Hematopoietic multipotent progenitor cell treated with erythropoietin and hydrocortisone succinate and interleukin-3 and kit ligand, for 6 days (in vitro differentiated cells): ENCODE data around the gene TEX48.
A peak's percentile ranks its signal among the peaks of the same experiment; 100 is the strongest.

Source experiments
- DNase-seq: peaks from one replicate; pipeline ENCODE4 v3.0.0-alpha.2; 2015

TEX48 gene, protein sequence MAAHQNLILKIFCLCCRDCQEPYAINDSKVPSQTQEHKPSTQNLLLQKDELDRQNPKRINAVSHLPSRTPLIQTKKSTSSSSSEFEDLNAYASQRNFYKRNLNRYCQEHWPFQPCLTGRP

DNA sequence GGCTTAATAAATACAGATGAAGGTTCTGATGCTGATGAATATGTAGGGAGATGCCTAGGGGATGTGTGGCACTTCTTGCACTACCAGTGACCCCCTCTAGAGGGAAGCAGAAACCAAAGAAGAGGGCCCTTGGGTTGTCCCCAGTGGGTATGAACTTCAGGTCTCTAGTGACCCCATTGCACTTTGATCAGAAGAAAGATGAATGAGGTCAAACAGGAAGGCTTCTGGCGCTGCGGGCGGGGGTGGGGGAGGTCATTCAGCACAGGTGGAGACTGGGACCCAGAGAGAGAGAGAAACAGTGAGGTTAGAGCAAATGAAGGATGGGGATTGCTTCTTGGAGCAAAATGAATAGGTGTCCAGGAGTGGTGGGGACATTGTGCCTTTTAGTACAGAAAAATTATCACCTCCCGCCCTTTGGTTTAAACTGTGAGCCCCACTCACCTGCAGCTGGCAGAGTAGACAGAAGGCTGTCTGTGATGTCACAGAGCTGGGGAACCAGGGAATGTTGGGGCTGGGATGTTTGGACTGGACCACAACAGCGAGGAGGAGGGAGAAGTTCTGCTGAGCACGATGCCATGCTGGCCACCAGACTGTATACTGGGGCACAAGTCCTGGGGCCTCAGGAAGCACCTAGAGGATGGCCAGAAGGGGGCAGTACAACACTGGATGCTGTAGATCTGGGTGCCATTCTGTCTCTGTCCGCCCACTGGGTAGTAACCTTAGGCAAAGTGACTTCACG is at the start of gene TEX48:
TSS of gene TEX48 (minus strand) at position 599 of the 739 bp plus-strand sequence. CDS start 10,469 bp downstream, outside the sequence.
- DNase-seq: peak; percentile 91

DNA sequence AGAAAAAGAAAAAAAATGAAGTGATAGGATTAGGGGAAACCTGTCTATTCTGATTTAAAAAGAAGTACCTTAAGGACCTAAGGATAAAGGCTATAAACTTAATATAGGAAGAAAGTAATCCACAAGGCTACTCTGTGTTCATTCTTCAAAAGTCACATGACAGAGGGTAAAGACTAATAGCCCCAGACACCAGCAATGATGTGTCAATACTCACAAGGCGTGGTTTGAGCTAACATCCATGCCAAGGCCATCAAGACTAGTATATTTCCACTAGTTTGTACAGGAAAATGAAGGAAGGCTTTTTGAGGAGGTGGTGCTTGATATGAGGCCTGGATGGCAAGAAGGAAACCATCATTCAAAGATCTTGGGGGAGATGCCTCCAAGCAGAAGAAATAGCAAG is 49.7 kb upstream of the TEX48 start:
- DNase-seq: no peak

DNA sequence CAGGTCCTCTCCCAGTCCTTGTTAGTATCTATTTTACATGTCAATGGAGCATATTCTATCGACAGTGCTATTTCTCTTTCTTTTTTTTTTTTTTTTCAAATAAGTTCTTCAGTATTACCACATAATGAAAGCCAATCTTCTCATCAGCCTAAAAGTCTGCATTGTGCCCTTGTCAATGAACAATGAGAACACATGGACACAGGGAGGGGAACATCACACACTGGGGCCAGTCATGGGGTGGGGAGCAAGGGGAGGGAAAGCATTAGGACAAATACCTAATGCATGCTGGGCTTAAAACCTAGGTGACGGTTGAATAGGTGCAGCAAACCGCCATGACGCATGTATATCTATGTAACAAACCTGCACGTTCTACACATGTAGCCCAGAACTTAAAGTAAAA is 47.7 kb upstream of the TEX48 start:
- DNase-seq: no peak

DNA sequence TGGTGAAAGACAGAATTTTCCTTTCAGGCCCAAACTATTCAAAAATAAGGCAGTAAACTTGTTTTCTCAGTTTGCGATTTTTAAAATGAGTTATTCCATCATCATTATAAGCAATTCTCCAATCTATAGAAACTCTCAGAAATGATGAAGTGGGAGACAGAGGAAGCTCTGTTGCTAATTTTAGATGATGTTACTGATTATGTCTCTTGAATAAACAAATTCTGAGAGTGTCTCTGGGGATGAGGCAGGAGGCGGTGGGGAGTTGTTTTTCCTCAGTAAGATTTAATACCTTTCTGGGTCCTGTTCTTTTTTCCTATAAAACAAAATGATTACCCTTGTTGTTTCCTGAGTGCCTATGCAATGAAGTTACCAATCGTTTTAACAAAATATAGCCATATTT is 43.9 kb upstream of the TEX48 start:
- no peak for DNase-seq

DNA sequence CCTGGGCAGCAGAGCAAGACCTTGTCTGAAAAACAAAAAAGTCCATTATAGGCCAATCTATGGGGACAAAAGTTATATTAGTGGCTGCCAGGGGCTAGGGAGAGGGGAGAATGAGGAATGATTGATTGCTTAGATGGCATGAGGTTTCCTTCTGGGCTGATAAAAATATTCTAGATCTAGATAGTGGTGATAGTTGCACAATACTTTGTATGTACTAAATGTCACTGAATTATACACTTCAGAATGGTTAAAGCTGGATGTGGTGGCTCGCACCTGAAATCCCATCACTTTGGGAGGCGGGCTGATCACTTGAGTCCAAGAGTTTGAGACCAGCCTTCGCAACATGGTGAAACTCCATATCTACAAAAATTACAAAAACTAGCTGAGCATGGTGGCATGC is 42.8 kb upstream of the TEX48 start:
- no peak for DNase-seq

DNA sequence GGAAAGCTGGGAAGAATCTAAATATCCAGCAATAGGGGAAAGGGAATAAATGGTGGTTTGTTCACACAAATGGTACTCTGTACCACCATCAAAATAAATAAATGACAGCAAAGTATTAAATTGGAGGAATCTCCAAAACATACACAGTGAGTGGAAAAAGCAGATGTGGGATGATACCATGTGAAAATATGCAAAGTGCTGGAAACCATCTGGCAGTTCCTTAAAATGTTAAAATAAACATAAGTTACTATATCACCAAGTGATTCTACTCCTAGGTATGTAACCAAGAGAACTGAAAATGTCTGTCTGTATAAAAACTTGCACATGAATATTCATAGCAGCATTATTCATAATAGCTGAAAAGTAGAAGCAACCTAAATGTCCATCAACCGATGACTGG is 41.9 kb upstream of the TEX48 start:
- no peak for DNase-seq

DNA sequence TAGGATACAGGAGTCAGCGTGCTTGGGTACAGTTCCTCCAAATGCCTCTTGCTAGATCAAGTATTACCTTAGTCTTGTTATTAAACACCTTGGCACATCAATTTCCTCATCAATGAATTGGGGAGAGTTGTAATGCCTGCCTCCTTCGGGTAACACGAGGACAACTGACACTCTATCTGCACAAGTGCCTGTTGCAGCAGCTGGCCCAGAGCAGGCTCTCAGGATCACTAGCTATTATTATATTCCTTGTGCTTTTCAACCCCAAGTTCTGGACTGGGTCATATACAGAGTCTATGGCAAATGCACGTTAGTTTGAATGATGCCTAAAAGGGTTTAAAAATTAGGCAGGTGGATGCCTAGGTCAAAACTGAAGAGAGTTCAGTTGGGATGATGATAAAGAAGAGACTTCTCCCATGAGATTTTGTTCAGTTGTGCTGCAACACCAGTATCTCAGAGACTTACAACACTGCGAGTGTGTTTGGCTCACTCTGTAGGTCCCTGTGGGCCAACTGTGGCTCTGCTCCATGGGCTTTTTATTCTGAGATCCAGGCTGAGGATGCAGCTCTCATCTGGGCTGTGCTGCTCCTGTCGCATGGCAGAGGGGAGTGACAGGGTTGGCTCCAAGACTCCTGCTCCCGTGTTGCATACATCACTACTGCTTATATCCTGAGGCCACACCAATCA is 41.1 kb upstream of the TEX48 start:
- DNase-seq: no peak

DNA sequence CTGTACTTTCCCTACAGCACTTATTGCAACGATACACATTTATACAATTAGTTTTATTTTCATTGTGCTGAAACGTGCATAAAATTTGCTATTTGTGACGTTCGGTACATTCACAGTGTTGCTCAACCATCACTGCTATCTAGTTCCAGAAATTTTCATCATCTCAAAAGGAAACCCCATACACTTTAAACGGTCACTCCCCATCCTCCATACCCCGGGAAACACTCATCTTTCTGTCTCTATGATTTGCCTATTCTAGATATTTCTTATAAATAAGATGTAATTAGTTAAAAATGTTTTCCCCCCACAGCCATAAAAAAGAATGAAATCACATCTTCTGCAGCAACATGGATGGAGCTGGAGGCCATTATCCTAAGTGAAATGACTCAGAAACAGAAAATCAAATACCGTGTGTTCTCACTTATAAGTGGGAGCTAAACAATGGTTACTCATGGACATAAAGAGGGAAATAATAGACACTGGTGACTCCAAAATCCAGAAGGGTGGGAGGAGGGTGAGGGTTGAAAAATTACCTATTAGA is 40.2 kb upstream of the TEX48 start:
- no peak for DNase-seq

DNA sequence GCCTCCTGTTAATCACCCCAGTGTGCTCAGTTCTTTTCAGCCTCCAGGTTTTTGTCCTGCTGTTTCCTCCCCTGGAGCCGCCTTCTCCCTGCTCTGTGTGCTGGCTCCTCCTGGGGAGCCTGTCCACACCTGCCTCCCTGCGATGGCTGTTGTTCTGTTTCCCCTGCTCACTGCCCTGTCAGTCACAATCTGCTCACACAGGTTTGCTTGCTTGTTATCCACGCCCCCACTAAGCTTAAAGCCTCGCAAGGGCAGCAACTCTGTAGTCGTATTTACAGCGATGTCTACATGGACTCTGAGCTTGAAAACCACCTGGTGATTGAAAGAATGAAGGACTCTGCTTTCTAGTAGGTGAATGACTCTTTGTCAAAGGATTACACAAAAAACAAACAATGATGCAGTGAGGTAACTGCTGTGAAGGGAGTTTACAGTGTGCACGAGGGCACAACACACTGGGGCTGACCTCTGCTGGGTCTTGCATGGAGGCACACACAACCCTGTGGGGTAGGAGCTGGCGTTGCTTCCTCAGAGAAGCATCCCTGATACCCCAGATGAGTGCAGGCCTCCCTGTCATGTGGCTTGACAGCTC is 39.6 kb upstream of the TEX48 start:
- DNase-seq: no peak

DNA sequence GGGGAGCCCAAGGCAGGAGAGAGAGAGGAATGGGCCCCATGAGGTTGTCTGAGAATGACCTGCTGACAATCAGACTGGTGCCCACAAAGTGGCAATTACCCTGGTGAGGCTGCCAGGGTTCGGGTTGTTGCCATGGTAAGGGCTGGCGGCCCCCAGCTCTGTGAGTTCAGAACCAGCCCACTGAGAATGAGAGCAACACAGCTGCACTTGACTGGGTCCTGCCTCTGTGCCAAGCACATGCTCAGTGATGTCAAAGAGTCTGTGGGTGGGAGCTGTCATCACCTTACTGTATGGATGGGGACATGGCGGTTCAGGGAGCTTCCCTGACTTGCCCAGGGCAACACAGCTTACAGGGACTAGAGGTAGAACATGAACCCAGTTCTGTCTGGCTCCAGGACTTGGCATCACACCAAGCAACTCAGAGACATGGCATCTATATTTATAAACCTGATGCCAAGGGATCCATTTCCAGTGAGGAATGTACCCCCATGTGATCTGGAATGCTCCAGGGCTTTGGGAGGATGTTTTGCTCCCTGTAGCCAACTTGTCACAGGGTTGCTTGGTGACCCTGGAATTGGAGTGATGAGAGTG is 38.2 kb upstream of the TEX48 start:
- no peak for DNase-seq

DNA sequence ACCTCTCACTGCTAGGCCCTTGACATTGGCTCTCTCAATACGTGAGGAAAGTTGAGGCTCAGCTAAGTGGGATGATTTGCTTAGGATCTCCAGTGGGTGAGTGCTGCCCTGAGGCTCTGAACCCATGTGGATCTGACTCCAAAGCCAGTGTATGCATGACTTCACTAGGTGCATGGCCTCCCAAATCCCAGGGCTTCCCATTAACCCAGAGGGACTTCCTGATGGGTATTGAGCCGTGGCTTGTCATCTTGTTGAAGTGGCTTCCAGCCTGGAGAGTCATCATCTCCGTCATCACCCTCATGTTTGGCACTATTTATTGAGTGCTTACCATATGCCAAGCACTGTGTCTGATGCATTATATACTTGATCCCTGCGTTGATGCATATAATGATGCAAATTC is 37.3 kb upstream of the TEX48 start:
- DNase-seq: no peak

DNA sequence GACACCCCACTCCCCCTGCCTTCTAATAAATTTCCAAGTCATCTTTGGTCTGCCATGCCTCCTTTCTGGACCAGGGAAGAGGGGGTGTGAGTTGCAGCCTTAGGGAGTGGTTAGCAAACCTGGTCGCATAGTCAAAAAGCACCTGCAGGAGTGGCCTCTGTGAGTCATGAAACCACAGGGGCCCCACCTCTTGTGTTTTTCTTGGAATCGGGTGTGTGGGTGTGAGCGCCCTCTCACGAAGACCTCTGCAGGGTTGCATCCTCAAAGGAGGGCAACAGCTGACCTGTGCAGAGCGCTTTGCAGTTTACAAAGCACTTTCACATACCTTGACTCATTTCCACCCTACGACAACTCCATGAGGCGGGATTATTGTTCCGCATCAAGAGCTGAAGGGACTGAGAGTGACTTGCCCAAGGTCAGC is 36.8 kb upstream of the TEX48 start:
- DNase-seq: no peak

DNA sequence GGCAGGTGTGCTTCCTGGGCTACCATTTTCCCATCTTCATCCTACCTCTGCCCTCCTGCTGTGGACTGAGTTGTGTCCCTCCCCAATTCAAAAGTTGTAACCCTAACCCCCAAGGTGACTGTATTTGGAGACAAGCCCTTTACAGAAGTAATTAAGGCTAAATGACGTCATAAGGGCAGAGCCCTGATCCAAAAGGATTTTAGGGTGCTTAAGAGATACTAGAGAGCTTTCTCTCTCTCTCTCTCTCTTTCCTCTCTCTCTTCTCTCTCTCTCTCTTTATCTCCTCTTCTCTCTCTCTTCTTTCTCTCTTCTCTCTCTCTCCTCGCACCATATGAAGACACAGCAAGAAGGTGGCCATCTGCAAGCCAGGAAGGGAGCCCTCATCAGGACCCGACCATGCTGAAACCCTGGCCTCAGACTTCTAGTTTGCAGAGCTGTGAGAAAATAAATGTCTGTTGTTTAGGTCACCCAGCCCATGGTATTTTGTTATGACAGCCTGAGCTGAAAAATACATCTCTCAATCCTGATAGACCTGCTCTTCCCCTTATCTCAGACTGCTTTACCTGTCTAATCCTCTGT is 36.0 kb upstream of the TEX48 start:
- DNase-seq: no peak

DNA sequence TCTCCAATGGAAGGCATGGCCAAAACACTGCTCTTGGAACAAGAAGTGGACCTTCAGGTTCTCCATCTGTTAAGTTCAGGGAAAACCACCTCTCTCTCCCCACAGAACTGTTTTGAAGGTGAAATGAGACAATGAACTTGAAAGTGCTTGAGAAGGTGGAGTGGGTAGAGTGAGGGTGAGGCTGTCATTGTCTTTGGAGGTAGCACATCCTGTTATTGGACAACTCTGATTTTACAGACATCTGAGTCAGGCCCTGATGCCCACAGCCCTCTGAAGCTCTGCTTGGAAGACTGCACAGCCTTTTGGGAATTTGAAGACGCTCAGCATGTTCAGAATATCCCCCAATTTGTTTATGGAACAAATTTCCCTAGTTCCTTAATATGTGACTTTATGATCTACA is 27.6 kb upstream of the TEX48 start:
- DNase-seq: no peak

DNA sequence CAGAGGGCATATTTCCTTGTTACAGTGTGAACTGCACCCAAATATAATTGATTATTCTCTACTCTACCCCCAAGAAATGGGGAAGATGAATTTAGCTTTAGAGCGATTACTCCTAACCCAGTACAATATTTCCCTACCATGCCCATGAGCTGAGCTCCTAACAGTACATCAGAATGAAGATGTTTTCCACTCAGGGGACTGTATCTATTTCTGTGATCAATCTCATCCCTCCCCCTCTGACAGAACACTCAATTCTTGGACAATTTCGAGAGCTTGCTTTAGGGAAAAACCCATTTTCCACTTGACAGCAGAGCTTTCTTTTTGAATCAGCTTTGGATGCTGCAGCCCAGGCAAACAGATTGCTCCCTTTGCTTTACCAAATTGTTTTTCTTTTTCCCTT is 24.7 kb upstream of the TEX48 start:
- DNase-seq: no peak

DNA sequence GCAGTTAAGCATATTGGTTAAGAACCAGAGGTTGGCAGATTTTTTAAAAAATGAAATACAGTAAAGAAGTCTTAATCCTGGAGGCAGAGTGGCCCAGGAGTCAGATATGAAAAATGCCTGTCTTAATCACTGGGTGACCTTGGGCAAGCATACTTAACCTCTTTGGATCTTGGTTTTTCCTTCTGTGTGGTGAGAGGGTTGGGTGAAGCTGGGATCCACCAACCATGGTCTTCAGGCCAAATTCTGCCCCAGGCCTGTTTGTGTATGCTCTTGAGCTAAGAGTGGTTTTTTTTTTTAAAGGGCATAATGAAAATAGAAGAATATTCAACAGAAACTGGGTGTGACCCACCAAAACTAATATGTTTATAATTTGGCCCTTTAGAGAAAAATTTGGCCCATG is 20.0 kb upstream of the TEX48 start:
- DNase-seq: no peak

DNA sequence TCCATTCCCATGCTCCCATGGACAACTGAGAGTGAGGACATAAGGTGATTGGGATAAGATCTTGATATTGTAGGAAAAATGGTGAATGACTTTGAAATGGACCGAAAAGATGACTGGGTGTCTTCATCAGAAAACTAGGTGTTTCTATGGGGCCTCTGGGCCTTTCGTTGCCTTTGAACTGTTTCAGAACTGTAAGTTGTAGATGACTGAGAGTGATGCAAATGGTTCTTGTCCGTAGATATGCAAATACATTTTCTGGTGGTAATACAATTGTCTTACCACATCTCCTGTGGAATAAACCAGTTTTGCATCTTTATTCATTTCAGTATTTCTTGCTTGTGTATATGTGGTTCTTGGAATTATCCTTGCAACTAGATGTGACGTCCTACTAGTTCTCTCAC is 16.0 kb upstream of the TEX48 start:
- no peak for DNase-seq

DNA sequence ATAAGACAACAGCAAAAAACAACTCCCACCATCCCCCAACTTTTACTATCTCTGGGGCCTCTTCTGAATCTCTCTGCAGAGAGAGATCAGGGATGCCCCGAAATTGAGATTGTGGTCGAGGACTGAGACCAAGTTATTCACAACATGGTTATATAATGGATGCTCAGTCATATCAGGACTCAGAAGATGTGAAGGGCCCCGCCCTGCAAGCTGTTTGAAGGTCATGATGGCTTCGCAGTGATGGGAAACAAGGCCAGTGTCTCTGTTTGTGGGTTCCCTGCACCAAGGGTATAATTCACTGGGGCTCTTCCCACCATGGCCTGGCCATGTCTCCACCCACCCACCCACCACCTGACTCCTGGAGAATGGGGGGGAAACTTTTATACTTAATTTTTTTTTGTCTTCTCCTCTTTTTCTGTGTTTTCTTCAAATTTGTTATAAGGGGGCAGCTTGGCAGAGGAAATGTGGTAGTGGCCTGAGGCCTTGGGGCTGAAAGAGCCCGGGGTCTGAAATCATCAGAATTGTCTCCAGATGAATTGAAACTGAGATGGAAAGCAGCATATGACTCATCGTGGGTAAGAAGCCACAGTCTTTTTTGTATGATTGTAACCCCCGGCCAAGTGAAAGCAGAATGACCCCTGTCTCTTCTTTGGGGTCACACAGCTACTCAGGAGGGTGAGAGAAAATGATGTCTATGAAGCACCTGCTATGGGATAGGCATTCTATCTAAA is 15.0 kb upstream of the TEX48 start:
- DNase-seq: no peak

DNA sequence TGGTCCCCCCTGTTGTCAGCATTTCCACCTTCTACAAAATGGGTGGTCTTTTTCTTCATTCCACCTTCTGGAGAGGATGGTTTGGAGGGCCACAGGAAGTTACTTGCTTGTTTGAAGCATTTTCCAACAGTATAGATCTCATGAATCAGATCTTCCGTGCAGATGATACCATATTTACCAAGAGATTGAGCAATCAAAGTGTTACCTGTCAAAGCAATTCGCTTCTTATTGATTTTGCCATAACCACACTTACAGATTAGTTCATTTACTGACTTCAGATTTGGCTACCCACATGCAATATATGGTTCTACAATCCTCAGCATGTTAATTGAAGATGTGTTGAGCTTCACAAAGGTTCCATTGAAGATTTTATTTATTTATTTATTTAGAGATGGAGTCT is 14.0 kb upstream of the TEX48 start:
- no peak for DNase-seq

DNA sequence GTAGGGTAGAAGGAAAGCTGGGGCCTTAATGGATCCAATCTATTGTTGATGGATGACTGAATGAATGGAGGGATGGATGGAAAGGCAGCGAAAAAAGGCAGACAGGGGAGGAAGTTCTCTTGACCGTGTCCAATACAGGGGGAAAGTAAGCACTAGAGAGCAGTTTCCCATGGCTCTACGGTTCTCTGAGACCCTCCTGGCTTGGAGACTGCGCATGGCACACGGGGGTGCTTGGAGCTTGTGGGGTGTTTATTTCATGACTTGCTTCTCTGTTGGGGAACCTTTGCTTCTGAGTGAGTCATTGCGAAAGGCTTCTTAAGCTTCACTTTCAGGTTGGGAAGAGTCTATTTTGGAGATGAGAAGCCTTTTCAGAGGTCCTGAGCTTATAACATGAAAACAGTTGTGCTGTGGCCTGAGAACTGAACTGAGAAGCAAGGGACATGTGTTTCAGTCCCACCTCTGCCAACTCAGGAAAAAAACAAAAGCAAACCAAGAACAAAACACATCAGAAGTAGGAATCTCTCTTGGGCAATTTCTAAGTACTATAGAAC is 12.8 kb upstream of the TEX48 start:
- no peak for DNase-seq

DNA sequence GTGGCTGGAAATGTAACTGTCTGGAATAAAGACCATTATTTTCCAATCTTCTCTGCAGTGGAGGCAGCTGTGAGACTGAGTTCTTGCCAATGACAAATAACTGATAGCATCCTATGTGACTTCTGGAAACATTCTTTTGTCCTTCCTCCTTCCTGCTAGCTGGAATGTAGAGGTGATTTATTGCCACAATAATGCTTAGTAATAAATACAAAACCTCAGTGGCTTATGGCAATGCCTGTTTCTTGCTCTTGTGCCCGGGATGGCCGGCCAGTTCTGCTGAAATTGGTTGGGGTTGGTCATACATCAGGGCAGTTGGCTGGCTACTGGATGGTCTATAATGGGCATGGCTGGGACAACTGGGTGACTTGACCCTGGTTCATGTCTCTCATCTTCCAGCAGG is 12.2 kb upstream of the TEX48 start:
- DNase-seq: no peak

DNA sequence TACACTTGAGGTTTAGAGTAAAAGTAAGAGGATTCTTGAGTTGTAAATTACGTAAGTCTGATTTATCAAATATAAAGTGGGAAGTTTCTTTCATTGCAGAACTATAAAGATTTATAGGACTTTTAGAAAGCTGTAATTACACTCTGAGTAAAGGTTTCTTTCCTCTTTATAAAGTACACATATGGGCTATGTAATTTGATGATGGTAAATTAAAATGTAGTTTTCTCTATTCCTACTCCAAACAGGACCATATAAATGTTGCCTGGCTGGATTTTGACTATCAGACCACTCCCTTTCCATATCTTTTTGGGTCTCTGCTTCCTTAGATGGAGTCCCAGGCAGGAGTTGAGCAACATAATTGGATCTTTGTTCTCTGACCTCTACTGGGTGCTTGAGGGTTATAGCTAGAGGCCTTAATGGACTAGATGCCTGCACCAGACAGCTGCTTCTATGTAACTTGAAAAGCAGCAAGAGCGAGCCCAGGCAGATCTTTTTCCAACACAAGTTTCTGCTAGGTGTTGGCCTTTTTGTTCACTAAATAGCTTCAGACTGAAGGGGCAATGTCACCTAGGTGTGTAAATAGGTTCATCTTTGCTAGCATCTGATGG is 11.4 kb upstream of the TEX48 start:
- no peak for DNase-seq
